ENCODE data around the gene OR1F1.
"Not testable (repeated sequence)": the region's sequence is repeated elsewhere in the genome, so short reads cannot be mapped to it uniquely, and the experiment has no call there.

OR1F1 gene

GRCh38 chr16:3187798-3188674, at the start of gene OR1F1:
Gene OR1F1, plus strand, starts transcription at chr16:3188204.
- peak; percentile 49 for DNase-seq (ENCODE audit: low read depth)

GRCh38 chr16:3138342-3138741, 49.7 kb upstream of the OR1F1 start:
- no peak for DNase-seq (ENCODE audit: low read depth)

DNA sequence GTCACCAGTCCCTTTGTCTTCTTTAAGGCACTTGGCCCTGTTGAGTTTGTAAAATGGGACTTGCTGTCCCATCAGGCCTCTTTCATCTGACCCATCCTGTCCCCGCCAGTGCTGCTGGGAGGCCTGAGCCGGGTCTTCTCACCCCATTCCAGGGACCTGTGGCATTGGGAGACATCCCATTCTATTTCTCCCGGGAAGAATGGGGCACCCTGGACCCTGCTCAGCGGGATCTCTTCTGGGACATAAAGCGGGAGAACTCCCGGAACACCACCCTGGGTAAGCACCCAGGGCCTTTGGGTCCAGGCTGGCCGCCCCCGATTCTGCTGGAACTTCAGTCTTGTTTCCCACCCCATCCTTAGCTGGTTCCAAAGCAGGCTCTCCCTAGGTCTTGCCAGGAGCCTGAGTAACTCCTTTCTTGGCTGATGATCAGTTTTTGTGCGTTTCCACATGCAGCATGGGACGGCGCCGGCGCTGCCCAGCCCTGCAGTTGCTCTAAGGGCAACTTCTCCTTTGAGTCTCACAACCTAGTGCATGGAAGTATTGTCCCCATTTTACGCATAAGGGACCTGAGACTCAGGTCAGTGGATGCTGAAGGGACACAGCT, 49.1 kb upstream of the OR1F1 start:
- no peak for DNase-seq (ENCODE audit: low read depth)

DNA sequence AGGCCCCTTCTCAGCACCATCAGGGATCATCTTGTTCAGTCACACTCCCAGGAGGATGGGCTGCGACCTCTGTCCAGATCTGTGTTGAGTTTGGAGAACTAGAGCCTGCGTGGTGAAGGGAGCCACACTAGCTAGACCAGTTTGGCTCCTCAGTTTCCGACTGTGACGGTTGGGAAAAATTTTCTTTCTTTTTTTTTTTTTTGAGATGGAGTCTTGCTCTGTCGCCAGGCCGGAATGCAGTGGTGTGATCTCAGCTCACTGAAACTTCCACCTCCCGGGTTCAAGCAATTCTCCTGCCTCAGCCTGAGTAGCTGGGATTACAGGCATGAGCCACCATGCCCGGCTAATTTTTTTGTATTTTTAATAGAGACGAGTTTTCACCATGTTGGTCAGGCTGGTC, 48.4 kb upstream of the OR1F1 start:
- not testable (repeated sequence) for DNase-seq (ENCODE audit: low read depth)

- DNase-seq (ENCODE audit: low read depth) = no peak
These were observed 47.2 kb upstream of the OR1F1 start for GRCh38 chr16:3140603-3141427.

DNA sequence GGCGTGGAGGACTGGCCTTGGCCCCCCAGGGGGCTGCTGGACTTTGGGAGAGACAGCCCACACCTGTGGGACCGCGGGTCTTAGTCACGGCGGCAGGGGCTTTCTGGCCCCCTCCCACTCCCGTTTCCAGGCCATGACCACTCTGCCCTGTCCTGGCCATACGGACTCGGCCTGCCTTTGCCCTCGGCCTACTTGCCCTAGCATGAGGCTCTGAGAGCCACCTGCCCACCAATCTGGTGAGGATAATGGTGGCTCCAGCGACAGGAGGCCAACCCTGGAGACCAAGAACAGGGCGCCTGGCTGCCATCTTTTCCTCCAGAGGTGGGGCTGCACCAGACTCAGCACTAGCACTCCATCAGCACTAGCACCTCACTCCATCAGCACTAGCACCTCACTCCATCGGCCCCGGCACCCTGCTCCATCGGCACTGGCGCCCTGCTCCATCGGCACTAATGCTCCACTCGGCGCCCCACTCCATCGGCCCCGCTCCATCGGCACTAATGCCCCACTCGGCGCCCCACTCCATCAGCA, 46.2 kb upstream of the OR1F1 start:
- DNase-seq (ENCODE audit: low read depth) = no peak

DNA sequence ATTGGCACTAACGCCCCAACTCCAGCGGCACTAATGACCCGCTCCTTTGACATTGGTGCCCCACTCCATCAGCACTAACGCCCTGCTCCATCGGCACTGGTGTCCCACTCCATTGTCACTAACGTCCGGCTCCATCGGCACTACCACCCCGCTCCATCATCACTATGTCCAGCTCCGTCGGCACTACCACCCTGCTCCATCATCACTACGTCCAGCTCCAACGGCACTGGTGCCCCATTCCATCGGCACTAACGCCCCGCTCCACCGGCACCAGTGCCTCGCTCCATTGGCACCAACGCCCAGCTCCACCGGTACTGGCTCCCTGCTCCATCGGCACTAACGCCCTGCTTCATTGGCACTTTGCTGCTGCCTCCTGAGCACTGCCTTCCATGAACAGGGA, 45.7 kb upstream of the OR1F1 start:
- DNase-seq (ENCODE audit: low read depth) = no peak

GRCh38 chr16:3142770-3143169, 45.2 kb upstream of the OR1F1 start:
- DNase-seq (ENCODE audit: low read depth) = no peak

- DNase-seq (ENCODE audit: low read depth) = no peak
These were observed 44.8 kb upstream of the OR1F1 start for GRCh38 chr16:3143189-3143588.

DNA sequence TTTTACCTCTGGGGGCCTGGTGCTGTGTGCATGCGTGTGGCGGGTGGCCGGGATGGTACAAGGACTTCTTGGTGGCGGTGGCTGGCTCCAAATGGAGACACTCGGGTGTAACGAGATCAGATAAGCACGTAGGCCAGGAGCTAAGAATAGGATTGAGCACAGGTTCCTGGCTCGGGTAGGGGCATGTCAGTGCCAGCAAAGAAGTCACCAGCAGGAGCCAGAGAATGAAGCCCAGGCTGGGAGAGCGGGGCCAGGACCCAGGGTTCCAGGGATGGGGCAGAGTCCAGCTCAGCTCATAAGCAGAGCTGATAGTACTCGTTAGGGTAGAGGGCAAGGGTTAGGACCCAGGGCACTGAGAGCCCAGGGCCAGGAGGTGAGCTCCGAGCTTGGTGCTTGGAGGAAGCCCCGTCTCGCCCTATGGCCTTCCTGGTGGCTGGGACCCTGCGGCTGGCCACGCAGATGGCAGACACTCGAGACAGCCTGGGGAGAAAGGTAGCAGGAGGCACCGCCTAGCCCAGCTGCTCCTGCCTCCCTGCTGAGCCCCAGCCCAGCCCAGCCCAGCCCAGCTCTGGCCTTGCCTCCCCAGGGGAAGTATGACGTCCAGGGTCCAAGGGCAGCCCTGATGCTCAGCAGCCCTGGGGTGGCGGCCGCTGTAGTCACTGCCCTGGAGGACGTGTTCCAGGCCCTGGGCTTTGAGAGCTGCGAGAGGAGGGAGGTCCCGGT, 44.2 kb upstream of the OR1F1 start:
- DNase-seq (ENCODE audit: low read depth) = no peak

DNA sequence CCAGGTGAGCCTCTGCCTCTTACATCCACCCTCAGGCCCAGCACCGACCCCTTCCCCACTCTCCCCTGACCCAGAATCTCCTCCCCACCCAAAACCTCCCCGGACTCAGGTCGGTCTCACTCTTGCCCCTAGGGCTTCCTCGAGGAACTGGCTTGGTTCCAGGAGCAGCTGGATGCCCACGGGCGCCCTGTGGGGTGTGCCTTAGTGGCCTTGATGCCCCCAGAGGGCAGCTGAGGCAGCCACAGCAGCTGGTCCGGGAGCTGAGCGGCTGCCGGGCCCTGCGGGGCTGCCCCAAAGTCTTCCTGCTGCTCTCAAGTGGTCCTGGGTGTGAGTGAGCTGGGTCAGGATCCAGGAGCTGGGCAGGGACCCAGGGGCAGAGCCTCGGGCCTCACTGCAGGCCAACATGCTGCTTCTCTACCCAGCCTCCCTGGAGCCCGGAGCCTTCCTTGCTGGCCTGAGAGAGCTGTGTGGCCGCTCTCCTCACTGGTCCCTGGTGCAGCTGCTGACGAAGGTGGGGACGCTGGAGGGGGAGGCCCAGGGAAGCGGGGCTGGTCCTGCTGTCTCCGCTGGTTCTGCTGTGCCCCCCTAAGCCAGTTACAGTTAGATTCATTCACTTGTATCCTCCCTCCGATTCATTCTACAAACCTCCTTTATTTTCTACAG, 43.6 kb upstream of the OR1F1 start:
- no peak for DNase-seq (ENCODE audit: low read depth)

- no peak for DNase-seq (ENCODE audit: low read depth)
These were observed 42.9 kb upstream of the OR1F1 start for GRCh38 chr16:3145151-3145550.

DNA sequence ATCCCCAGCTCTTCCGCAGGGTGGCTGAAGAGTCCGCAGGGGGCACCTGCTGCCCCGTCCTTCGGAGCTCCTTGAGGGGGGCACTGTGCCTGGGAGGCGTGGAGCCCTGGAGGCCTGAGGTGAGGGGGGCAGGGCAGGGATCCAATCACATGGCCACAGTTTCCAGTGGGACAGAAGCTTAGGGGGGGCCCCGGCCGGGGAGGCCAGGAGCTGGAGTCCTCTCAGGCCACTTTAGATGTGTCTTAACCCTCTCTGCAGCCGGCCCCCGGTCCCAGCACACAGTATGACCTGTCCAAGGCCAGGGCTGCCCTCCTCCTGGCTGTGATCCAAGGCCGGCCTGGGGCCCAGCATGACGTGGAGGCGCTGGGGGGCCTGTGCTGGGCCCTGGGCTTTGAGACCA, 42.3 kb upstream of the OR1F1 start:
- DNase-seq (ENCODE audit: low read depth) = no peak

DNA sequence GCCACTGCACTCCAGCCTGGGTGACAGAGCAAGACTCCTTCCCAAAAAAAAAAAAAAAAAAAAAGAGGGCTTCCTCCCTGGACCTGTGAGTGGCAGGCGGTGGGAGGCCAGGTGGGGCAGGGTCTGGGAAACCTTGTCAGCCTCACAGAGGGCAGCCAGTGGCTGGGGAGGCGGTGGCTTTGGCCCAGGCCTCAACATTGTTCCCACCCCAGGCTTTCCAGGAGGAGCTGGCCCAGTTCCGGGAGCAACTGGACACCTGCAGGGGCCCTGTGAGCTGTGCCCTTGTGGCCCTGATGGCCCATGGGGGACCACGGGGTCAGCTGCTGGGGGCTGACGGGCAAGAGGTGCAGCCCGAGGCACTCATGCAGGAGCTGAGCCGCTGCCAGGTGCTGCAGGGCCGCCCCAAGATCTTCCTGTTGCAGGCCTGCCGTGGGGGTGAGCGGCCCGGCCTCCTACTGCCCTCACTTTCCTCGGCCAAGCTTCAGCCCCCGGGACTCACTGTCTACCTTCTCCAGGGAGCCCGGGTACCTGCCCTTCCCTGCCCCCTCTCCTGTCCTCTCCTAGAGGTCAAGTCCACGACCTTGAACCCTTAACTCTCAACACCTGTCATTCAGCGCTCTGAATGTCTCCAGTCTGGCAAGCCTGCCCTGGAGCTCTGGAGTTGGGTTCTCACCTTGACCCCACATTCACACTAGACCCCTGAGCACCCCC, 40.8 kb upstream of the OR1F1 start:
- DNase-seq (ENCODE audit: low read depth) = no peak

DNA sequence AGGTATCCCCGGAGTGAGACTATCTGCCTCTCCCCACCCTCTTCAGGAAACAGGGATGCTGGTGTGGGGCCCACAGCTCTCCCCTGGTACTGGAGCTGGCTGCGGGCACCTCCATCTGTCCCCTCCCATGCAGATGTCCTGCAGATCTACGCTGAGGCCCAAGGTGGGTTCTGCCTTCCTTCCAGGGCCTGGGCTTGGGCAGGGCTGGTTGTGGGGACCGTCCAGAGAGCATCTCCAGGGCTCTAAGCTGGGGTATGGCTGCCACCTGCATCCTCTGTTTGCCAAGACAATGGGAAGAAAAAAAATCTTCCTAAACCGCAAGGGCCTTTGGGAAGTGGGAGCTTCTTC, 40.3 kb upstream of the OR1F1 start:
- no peak for DNase-seq (ENCODE audit: low read depth)

DNA sequence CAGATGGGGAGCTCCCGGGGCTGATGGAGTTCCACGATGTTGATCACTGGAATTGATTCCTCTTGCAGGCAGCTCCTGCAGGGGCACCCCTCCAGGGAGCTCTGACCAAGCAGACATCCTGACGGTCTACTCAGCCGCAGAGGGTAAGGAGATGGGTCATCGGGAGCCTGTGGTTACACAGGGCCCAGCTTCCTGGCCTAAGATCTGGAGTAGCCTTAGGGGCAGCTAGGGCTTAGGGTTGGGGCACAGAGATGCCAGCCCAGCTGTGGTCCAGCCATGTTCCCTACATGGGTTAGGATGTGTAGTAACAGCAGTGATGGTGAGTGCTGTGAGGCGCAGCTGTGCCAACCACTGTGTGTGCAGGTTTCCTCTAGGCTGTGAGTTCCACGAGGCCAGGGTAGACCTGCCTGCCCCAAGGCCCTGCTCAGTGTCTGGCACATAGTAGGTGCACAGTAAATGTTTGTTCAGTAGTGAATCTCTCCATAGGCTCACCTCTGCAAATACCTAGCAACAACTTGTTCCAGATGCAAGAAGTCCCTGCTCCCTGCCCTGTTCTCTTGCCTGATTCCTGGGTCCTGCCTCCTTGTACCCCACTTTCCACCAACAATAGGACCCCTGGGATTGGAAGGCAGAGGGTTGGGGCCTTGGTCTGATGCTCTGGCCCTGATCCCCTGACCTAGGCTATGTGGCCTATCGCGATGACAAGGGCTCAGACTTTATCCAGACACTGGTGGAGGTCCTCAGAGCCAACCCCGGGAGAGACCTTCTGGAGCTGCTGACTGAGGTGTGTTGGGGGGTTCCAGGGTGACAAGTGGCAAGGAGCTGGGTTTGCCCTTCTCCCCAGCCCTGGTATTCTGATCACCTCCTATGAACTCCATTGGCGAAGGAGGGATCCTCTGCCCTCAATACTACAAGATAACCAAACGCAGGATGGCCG, 39.5 kb upstream of the OR1F1 start:
- no peak for DNase-seq (ENCODE audit: low read depth)

DNA sequence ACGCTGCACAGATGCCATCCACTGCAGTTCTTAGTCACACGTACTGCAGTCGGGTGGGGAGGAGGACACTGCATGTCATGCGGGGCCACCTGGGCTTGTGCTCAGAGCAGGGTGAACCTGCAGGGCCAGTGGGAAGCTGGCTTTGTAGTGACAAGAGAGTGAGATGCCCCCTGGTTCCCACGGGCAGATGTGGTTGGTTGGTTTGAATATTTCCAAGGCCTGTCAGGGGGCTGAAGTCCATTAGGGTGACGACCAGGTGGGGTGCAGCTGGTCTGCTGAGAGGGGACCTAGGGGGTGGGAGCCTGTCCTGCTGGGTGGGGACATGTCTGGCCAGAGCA, 38.8 kb upstream of the OR1F1 start:
- DNase-seq (ENCODE audit: low read depth) = no peak

- DNase-seq (ENCODE audit: low read depth) = no peak
These were observed 38.2 kb upstream of the OR1F1 start for GRCh38 chr16:3149630-3150345.
